ENCODE data around the gene TCFL5.

TCFL5 gene

DNA sequence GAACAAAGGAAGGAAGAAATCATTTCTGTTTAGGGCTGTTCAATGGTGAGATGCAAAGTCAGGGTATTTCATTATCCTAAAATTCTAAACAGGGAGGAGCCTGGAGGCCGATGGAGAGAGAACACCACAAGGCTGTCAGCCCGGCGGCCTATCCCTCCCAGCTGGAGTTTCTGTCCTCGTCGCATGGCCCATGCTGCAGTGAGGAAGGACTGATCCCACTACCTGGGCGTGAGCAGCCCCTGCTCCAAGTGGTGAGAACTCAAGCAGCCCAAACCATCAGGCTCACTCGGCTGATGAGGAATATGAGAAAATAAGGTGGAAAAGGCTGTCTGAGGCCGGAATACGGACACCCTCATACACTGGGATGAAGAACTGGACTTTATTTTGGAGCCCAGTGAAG is 33.9 kb upstream of the TCFL5 start:
- H3K4me3 ChIP-seq (ENCODE audit: low read depth, low read length) = no peak overlapping the region
- no peak for DNase-seq (ENCODE audit: low read depth)
- TF ChIP-seq, protein P1, sequence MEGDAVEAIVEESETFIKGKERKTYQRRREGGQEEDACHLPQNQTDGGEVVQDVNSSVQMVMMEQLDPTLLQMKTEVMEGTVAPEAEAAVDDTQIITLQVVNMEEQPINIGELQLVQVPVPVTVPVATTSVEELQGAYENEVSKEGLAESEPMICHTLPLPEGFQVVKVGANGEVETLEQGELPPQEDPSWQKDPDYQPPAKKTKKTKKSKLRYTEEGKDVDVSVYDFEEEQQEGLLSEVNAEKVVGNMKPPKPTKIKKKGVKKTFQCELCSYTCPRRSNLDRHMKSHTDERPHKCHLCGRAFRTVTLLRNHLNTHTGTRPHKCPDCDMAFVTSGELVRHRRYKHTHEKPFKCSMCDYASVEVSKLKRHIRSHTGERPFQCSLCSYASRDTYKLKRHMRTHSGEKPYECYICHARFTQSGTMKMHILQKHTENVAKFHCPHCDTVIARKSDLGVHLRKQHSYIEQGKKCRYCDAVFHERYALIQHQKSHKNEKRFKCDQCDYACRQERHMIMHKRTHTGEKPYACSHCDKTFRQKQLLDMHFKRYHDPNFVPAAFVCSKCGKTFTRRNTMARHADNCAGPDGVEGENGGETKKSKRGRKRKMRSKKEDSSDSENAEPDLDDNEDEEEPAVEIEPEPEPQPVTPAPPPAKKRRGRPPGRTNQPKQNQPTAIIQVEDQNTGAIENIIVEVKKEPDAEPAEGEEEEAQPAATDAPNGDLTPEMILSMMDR (IDR thresholded peaks at IDR 0.05; ENCODE audit: insufficient read depth, low read depth, low read length, missing control alignments) = no peak

DNA sequence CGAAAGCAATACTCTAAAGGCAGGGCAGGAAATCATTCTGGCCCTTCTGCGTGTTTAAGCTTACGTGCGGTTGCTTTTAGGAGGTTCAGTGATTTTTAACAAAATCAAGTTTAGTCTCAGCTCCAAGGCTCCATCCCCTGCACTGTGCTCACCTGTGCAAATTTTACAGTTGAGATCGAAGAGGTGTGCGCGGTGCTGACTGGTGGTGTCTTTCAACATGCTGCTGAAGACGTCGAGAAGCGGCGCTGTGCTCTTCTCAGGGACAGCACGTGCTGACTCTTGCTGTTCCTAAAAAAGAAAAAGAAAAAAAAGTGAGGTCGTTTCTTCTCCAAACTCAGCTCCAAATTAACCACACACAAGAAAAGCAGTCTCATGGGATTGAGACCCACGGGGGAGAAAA is 32.6 kb upstream of the TCFL5 start:
- H3K4me3 ChIP-seq (ENCODE audit: low read depth, low read length) = no peak overlapping the region
- TF ChIP-seq, protein P1 (IDR thresholded peaks at IDR 0.05; ENCODE audit: insufficient read depth, low read depth, low read length, missing control alignments) = no peak
- DNase-seq (ENCODE audit: low read depth) = no peak

DNA sequence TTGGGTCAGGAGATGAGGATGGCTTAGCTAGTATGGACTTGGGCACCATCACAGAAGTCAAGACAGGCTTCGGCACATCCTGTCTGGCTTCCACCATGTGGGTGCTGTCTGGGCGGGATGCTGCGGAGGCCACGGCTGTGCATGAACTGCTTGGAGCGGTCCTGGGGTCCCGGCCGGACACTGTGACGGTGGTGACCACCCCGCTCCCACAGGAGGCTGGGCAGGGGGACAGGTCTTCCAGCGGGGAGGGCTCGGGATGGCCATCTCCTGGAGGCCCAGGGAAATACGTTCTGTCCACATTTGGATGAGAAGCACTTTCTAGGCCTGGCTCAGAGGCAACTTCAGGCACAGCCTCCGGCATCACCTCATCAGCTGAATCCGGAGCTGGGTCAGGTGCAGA is 32.1 kb upstream of the TCFL5 start:
- TF ChIP-seq, protein P1 (IDR thresholded peaks at IDR 0.05; ENCODE audit: insufficient read depth, low read depth, low read length, missing control alignments) = no peak
- no peak overlapping the region for H3K4me3 ChIP-seq (ENCODE audit: low read depth, low read length)
- no peak for DNase-seq (ENCODE audit: low read depth)

DNA sequence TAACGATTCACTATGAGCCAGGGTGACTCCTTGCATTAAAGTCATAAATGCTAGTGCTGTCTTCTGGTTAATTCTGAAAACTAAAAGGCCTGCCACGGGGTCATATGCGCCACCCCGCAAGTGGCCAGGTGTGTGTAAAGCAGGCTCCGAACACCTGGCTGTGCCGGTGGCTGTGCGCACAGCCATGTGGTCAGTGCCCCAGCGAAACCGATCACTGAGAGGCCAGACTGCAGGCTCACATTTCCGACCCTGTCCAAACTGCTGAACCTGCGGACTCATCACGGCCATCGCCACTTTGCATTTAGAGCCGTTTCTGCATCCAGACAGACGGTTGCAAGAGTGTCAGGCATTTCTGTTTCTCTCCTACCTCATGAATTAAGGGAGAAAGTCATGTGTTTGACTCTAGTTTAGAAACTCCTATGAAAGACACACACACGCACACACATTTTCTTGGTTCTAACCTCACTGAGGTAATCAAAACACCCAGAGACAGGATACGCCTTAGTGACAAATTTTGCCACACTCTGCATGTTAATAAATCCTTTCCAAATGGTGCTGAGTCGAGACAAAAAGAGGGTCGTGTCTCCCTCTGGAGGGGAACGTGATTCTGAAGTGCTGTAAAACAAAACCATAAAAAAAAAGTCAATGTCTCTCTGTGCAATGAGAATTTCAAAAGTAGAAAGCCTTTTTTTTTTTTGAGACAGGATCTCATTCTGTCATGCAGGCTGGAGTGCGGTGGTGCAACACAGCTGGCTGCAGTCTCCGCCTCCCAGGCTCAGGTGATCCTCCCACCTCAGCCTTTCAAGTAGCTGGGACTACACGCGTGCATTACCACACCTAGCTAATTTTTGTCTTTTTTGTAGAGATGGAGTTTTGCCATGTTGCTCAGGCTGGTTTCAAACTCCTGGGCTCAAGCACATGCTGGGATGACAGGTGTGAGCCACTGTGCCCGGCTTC is 31.0 kb upstream of the TCFL5 start:
- TF ChIP-seq, protein P1 (IDR thresholded peaks at IDR 0.05; ENCODE audit: insufficient read depth, low read depth, low read length, missing control alignments) = no peak

DNA sequence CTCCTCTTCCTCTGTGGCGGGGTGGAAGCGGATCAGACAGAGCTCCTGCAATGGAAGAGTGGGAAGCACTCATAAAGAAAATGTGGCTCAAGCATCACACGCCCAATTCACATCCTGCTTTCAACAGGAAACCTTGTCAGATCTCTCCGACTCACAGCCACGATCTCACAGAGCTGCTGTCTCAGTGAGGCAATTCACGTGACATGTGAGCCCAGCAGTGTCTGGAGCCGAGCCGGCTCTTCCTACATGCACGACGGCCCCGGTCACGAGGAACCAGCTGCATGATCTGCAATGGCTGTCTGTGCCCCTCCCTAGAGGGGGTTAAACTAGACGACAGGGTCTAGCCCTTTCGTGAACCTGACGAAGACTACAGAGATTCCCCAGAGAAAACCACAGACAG is 29.5 kb upstream of the TCFL5 start:
- no peak overlapping the region for H3K4me3 ChIP-seq (ENCODE audit: low read depth, low read length)
- TF ChIP-seq, protein P1 (IDR thresholded peaks at IDR 0.05; ENCODE audit: insufficient read depth, low read depth, low read length, missing control alignments) = no peak
- DNase-seq (ENCODE audit: low read depth) = no peak

More for the DNA sequence above, 31.0 kb upstream of the TCFL5 start:
- DNase-seq (ENCODE audit: low read depth) = no peak
- no peak overlapping the region for H3K4me3 ChIP-seq (ENCODE audit: low read depth, low read length)

DNA sequence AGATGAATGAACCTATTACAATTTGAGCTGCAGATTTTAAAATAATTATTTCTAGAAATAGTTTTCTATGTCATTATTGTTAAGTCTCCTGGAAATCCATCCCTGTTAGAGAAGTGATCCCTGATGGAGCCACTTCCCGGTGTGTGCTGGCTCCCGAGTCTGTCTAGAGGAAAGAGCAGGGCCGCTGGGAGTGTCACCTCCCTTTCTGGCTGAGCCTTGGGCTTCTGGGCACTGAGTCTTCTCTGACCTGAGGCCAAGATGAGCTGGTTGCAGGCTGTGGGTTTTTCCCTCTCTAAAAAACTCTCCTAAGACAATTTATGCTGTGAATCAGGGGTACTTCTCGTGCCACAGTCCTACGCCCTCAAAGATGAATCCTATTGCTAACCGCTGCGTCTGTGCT is 28.8 kb upstream of the TCFL5 start:
- no peak overlapping the region for H3K4me3 ChIP-seq (ENCODE audit: low read depth, low read length)
- no peak for DNase-seq (ENCODE audit: low read depth)
- TF ChIP-seq, protein P1 (IDR thresholded peaks at IDR 0.05; ENCODE audit: insufficient read depth, low read depth, low read length, missing control alignments) = no peak

Measured in GM12865 (cell line).